DMS 273 (cell line): Measurements from ENCODE around the gene EGLN3.
A peak's percentile ranks its signal among the peaks of the same experiment; 100 is the strongest.
"Not testable (repeated sequence)": the region's sequence is repeated elsewhere in the genome, so short reads cannot be mapped to it uniquely, and the experiment has no call there.

Experiments used
- DNase-seq: peaks from one replicate; lab custom pipeline; 2025; ENCODE audit not compliant: unreplicated experiment; lab: John Stamatoyannopoulos, UW

Gene EGLN3

DNA sequence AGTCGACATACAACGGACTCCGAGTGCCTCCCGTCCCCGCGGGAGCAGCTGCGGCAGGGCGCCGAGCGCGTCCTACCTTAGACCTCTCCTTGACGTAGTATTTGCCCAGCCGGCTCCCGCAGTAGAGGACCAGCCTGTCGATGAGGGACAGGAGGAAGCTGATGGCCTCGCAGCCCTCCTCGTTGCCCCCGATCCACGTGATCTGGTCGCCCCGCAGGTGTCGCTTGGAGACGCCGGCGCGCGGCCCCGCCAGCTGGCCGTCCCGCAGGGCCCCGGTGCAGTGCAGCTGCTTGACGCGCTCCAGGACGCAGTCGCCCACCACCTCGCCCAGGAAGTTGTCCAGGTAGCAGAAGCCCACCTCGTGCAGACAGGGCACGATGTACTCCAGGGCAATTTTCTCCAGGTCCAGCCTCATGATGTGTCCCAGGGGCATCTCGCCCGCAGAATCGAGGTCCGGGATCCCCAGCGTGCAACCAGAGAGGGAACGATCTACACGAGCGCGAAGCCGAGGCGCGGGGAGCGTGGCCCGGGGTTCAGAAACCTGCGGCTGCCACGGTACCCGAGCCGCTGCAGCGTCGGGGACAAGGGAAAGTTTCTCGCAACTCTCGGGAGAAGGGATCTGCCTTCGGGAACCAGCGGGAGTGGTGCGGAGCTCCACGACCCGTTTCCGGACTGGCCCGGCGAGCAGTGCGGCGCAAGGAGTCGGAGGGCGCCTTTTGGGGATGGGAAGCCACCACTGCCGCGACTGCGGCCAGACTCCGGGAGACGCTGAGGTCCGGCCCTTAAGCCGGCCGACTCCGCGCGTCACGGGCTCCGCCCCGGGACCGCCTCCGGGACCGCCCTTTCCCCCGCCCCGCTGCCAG is at the start of gene EGLN3:
Gene EGLN3 (minus strand): TSS at position 755 of the 863 bp plus-strand sequence. CDS start 322 bp downstream, at position 433.
- DNase-seq, result peak; percentile 95

GRCh38 chr14:34000396-34000795 is 49.5 kb upstream of the EGLN3 start:
- DNase-seq, result no peak

GRCh38 chr14:33999771-34000291 is 49.0 kb upstream of the EGLN3 start:
- DNase-seq, result no peak

DNA sequence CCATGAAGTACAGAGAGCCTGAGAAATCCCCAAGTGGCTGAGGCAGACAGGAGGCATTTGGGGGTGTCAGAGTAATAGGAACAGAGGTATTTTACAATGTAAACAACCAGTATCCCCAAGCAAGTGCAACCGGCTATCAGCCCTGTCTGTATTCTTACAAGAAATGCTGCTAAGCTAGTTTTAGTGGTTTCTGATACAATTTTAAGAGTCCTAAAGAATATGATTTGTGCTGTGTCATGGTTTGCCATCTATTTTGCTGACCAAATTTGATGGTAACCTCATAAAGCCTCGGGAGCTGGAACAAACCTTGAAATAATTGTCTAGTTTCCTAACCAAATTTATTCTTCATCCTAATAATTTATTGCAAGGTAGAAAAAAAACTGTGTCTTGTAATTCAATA is 46.7 kb upstream of the EGLN3 start:
- no peak for DNase-seq

GRCh38 chr14:33996462-33996861 is 45.6 kb upstream of the EGLN3 start:
- DNase-seq, result no peak

DNA sequence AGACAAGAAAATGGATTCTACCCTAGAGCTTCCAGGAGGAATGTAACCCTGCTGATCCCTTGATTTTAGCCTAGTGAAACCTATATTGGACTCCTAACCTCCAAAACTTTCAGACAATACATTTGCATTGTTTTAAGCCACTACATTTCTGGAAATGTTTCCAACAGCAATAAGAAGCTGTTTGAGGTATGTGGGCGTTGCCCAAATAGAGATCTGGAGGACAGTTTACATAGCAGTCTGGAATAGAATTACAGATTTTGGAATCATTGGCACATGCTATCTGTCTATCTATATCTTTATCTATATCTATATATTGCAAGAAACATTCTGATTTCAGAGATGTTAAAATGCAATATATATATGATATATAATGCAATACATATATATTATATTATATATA is 42.4 kb upstream of the EGLN3 start:
- no peak for DNase-seq

DNA sequence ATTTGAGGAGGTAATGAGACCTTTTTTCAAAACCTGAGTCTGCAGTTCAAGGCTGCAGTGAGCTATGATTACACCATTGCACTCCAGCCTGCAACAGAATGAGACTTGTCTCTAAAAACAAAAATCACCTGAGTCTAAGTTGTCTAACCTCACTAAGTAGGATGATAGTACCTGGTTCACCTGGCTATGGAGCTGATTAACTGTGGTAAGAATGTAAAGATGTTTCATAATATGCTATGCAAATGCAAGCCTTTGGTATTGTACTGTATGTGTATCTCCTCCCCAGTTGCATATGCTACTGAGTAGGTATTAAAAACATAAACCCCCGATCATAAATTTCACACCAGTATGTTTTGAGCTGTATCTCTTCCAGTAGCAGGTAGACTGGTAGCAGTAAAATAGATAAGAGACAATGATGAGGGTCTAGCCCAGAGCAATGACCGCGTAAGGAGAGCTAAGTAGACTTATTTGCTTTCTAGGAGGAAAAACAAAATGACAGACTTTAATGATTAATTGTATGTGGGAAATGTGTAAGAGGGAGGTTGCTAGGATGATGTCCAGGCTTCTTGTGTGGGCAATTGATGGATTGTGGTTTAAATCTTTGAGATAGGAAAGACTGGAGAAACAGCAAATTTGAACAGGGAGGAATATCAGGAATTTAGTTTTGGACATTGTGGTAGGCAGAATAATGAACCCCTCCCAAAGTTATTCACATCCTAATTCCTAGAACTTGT is 41.6 kb upstream of the EGLN3 start:
- no peak for DNase-seq

GRCh38 chr14:33990790-33991189 is 39.9 kb upstream of the EGLN3 start:
- no peak for DNase-seq

DNA sequence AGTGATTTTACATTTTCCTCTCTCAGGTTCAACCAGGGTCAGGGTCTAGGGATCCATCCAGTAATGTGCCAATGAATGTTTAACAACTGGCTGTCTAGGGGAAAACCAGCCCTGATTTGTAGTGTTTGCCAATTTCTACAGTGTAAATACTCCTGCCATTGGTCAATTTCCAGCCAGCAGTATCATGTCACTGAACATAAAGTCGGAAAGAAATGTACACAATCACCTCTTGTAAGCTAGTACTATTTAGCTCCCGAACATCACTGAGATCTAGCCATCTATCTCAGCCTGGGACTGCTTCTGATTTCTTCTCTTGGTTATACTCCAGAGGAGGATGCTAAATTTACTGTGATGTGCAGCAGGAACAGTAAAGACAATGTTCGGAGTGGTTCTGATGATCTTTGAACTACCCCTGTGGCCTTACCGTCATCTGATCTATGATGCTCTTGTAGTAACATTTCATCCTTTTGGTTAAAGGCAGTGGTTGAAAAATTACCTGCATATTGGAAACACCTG is 36.7 kb upstream of the EGLN3 start:
- peak; percentile 7 for DNase-seq

GRCh38 chr14:33986804-33987203 is 35.9 kb upstream of the EGLN3 start:
- peak; percentile 12 for DNase-seq

DNA sequence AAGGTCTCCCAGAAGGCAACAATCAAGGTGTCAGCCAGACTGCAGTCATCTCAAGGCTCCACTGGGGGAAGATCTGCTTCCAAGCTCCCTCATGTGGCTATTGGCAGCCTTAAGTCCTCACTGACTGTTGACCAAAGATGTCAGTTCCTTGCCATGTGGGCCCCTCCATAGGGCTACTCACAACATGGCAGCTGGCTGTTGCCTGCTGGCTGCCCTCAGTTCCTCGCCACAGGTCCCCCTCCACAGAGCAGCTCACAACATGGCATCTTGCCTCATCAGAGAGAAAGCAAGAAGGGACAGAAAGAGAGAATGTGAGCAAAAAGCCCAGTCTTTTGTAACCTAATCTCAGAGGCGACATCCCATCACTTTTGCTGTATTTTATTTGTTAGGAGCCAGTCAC is 34.4 kb upstream of the EGLN3 start:
- DNase-seq, result no peak

DNA sequence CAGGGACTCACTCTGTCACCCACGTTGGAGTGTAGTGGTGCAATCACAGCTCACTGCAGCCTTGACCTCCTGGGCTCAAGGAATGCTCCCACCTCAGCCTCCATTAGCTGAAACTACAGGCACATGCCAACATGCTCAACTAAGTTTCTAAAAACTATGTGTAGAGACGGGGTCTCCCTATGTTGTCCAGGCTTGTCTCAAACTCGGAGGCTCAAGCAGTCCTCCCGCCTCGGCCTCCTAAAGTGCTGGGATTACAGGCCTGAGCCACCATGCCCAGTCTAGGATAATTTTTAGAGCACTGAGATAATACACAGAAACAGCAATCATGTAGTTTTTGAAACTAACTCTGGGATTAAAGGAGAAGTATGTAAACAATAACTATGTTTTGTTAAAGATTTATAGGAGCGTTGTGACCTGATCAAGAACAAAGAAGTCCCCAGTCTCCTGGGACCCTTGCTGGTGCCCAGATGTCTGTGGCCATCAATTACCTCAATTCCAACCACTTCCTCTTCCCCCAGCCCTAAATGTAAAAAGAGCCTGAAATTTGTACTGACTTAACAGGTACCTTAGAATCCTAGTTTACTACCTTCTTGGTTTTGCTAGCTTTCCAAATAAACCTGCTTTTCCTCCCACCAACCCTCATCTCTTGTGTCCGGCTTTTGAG is 28.9 kb upstream of the EGLN3 start:
- DNase-seq, result no peak

GRCh38 chr14:33978892-33979612 is 28.2 kb upstream of the EGLN3 start:
- no peak for DNase-seq

- no peak for DNase-seq
Measured at GRCh38 chr14:33972583-33973081, 21.8 kb upstream of the EGLN3 start.

- DNase-seq, result not testable (repeated sequence)
Measured at GRCh38 chr14:33969846-33970245, 19.0 kb upstream of the EGLN3 start.

DNA sequence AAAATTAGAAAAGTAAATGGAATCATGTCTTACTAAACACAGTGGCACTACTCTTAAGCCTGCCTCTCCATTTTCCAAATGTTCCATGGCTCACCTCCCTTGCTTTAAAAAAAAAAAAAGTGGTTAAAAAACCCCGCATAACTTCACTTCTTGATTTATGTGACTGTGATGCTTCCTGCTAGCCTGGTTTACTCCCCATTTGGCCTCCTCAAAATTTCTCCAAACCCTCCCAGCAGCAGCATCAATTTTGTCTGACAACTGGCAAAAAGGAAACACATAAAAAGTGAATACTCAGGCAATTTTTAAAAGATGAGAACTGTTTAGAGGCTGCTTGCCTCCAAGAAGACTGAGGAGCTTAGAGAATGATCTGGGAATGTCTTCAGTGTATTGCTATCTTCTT is 17.8 kb upstream of the EGLN3 start:
- DNase-seq, result no peak

DNA sequence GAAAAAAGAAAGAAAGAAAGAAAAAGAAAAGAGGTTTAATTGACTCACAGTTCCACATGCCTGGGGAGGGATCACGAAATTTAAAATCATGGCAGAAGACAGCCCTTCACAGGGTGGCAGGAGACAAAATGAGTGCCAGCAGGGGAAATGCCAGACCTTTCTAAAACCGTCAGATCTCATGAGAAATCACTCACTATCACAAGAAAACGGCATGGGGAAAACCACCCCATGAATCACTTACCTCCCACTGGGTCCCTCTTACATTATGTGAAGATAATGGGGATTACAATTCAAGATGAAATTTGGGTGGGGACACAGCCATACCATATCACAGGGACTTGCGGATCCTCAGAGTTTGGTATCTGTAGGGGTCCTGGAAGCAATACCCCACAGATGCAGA is 16.3 kb upstream of the EGLN3 start:
- DNase-seq, result no peak

GRCh38 chr14:33966276-33966675 is 15.4 kb upstream of the EGLN3 start:
- DNase-seq, result no peak

- DNase-seq, result no peak
Measured at GRCh38 chr14:33964599-33965317, 13.9 kb upstream of the EGLN3 start.

- no peak for DNase-seq
Measured at GRCh38 chr14:33963892-33964291, 13.0 kb upstream of the EGLN3 start.
